GM12878 (cell line): ENCODE measurements around the gene SLMAP. TPM values are rescaled to one million over a fixed set of nuclear protein-coding genes. Genes with fewer than 3 reads are reported as not detected.
"Not testable (repeated sequence)": the region's sequence is repeated elsewhere in the genome, so short reads cannot be mapped to it uniquely, and the experiment has no call there.

ENCODE experiments used
- ATAC-seq: fragments of 200-7000 bp; cut with Tn5 transposase; 3 replicates; pipeline ENCODE4 v1.9.1; 2020; ENCODE audit warnings: mild to moderate bottlenecking, moderate library complexity
- BruUV-seq: library from RNA; stranded (reverse); fragments of 400-500 nt; replicated peaks from 2 replicates; lab custom pipeline; 2021; lab: Mats Ljungman, UMichigan
- CTCF ChIA-PET: fragments of 300-600 bp; sonication (Branson Sonifier 250); formaldehyde crosslinking; extraction: SDS; loops from one replicate; lab custom pipeline; 2021; ENCODE audit warnings: inconsistent platforms; lab: Yijun Ruan, JAX
- POLR2A ChIA-PET: fragments of 350-600 bp; formaldehyde crosslinking; extraction: SDS; loops from one replicate; lab custom pipeline; 2021; ENCODE audit warnings: inconsistent platforms; lab: Charles Lee
- RAD21 ChIA-PET: fragments of 300-600 bp; sonication (Branson Sonifier 250); formaldehyde crosslinking; loops from one replicate; lab custom pipeline; 2023; ENCODE audit warnings: antibody characterized with exemption; ENCODE audit not compliant: unreplicated experiment; lab: Charles Lee
- SMC1A ChIA-PET: fragments of 300-600 bp; sonication (Branson Sonifier 250); formaldehyde crosslinking; loops from one replicate; lab custom pipeline; 2023; ENCODE audit not compliant: unreplicated experiment, uncharacterized antibody; lab: Charles Lee
- DNase-seq: peaks from one replicate; pipeline ENCODE4 v3.0.0-alpha.2; 2011; ENCODE audit warnings: low read depth, low spot score
- FAIRE-seq: peaks from 3 replicates; lab custom pipeline; 2011; peaks lifted over from hg19 to GRCh38; lab: Jason Lieb, UNC
- H2AFZ ChIP-seq: 2 replicates; pipeline ENCODE4 v1.6.0; 2011; ENCODE audit warnings: low read depth, low read length, control low read depth; ENCODE audit not compliant: control insufficient read depth
- H3K27ac ChIP-seq: 2 replicates; pipeline ENCODE4 v1.5.1; 2011; ENCODE audit warnings: control low read depth; ENCODE audit not compliant: control insufficient read depth, insufficient read depth
- H3K27me3 ChIP-seq, 2 experiments: replicated peaks in 1 of 2; 2 replicates each; pipeline versions ENCODE4 v1.6.0 to v1.6.1; 2011; ENCODE audit warnings: low read length in 1 of 2; ENCODE audit not compliant: control insufficient read depth in 2 of 2, insufficient read depth in 2 of 2
- H3K36me3 ChIP-seq, 2 experiments: 2 replicates each; pipeline ENCODE4 v1.5.1; 2011; ENCODE audit warnings: low read length in 1 of 2; ENCODE audit not compliant: control insufficient read depth in 2 of 2, insufficient read depth in 2 of 2
- H3K4me1 ChIP-seq: 2 replicates; pipeline ENCODE4 v1.6.1; 2011; ENCODE audit warnings: mild to moderate bottlenecking, low read length, moderate library complexity, mixed read lengths; ENCODE audit not compliant: control insufficient read depth, insufficient read depth
- H3K4me2 ChIP-seq: 2 replicates; pipeline ENCODE4 v1.6.0; 2011; ENCODE audit warnings: control low read depth; ENCODE audit not compliant: control insufficient read depth, insufficient read depth
- H3K4me3 ChIP-seq: fragments of 200-600 bp; sonication (generic); 2 replicates; pipeline ENCODE4 v1.5.1; 2016
- H3K79me2 ChIP-seq: 2 replicates; pipeline ENCODE4 v1.6.0; 2011; ENCODE audit warnings: low read length; ENCODE audit not compliant: control insufficient read depth, insufficient read depth
- H3K9ac ChIP-seq: 2 replicates; pipeline ENCODE4 v1.8.0; 2011; ENCODE audit warnings: low read length, control low read depth, mixed read lengths; ENCODE audit not compliant: control insufficient read depth, insufficient read depth
- H3K9me3 ChIP-seq: replicated peaks from 3 replicates; pipeline ENCODE4 v1.5.1; 2011; ENCODE audit warnings: mild to moderate bottlenecking, low read length; ENCODE audit not compliant: control insufficient read depth, insufficient read depth
- H4K20me1 ChIP-seq: 2 replicates; pipeline ENCODE4 v1.6.0; 2011; ENCODE audit not compliant: control insufficient read depth, insufficient read depth
- DPF2 ChIP-seq: fragments of 450-650 bp; IDR thresholded peaks from 2 replicates; pipeline ENCODE4 v1.6.1; 2017; ENCODE audit warnings: mild to moderate bottlenecking
- EGR1 ChIP-seq, 2 experiments: IDR thresholded peaks; 1 replicate in 1 of 2; 2 replicates in 1 of 2; pipeline ENCODE4 v1.6.1; 2011 to 2012; ENCODE audit warnings: low read depth in 2 of 2, low read length in 2 of 2, borderline replicate concordance in 1 of 2, mild to moderate bottlenecking in 1 of 2, moderate library complexity in 1 of 2
- ESRRA ChIP-seq: IDR thresholded peaks from 2 replicates; pipeline ENCODE4 v1.6.1; 2012; ENCODE audit warnings: mild to moderate bottlenecking, low read length, improper control_type of control experiment
- HCFC1 ChIP-seq: fragments of 150-350 bp; IDR thresholded peaks from 2 replicates; pipeline ENCODE4 v1.6.1; 2014; ENCODE audit warnings: low read length
- HSF1 ChIP-seq: fragments of 150-350 bp; IDR thresholded peaks from 2 replicates; pipeline ENCODE4 v1.6.1; 2014; ENCODE audit warnings: mild to moderate bottlenecking, low read depth, low read length
- LARP7 ChIP-seq: fragments of 450-650 bp; IDR thresholded peaks from 2 replicates; pipeline ENCODE4 v1.6.1; 2017; ENCODE audit warnings: mild to moderate bottlenecking
- NFIC ChIP-seq: IDR thresholded peaks from 2 replicates; pipeline ENCODE4 v1.6.1; 2012; ENCODE audit warnings: low read depth, mild to moderate bottlenecking, inconsistent platforms, low read length, moderate library complexity
- NFYB ChIP-seq: IDR thresholded peaks from 2 replicates; pipeline ENCODE4 v1.6.1; 2011; ENCODE audit warnings: low read depth, mild to moderate bottlenecking, low read length, improper control_type of control experiment, moderate library complexity; ENCODE audit not compliant: insufficient read depth
- RB1 ChIP-seq: fragments of 450-650 bp; formaldehyde crosslinking; IDR thresholded peaks from 2 replicates; pipeline ENCODE4 v1.6.1; 2017; ENCODE audit warnings: mild to moderate bottlenecking, borderline replicate concordance
- TCF7 ChIP-seq: IDR thresholded peaks from 2 replicates; pipeline ENCODE4 v1.6.1; 2014; ENCODE audit warnings: antibody characterized with exemption, borderline replicate concordance
- WRNIP1 ChIP-seq: IDR thresholded peaks from 2 replicates; pipeline ENCODE4 v1.6.1; 2011; ENCODE audit warnings: low read depth, low read length, improper control_type of control experiment, borderline replicate concordance
- ZNF217 ChIP-seq: fragments of 450-650 bp; IDR thresholded peaks from 2 replicates; pipeline ENCODE4 v1.6.1; 2017; ENCODE audit warnings: antibody characterized with exemption, mild to moderate bottlenecking
- WGBS: methylation state at CpG from one replicate; pipeline ENCODE4 v1.1.6; 2016; ENCODE audit warnings: low lambda C conversion rate; ENCODE audit not compliant: insufficient replicate concordance, insufficient coverage; ENCODE audit errors: missing lambda C conversion rate; 5-methylcytosine and 5-hydroxymethylcytosine counted together
- in situ Hi-C: fragments of 300-500 bp; cut with MboI; formaldehyde crosslinking; loops from 9 replicates; pipeline ENCODE4 v1.14.3; 2018; ENCODE audit warnings: mixed read lengths
- intact Hi-C: fragments of 100-400 bp; cut with micrococcal nuclease; formaldehyde crosslinking; loops from one replicate; pipeline ENCODE4 v1.14.2; 2022; ENCODE audit not compliant: unreplicated experiment
- polyA plus RNA-seq, 11 experiments: library from polyadenylated mRNA; depleted of rRNA in 4 of 11; unstranded in 6 of 11; stranded (reverse) in 5 of 11; fragments of >200 nt; fragmentation: Nextera tagmentation in 4 of 11; fragmentation: Illumina TruSeq in 1 of 11; extraction: Ambion mirVana in 4 of 11; extraction: Trizol in 1 of 11; gene quantifications; 1 replicate in 1 of 11; 2 replicates in 10 of 11; pipeline versions ENCODE4 v1.2.1 to v1.2.3, GENCODE V29; 2011 to 2016; ENCODE audit warnings: inconsistent platforms in 2 of 11, missing spikeins in 2 of 11, low read depth in 1 of 11
- total RNA-seq, 4 experiments: library from RNA; depleted of rRNA in 3 of 4; stranded (reverse); fragments of >200 nt in 3 of 4; fragmentation: Illumina TruSeq in 1 of 4; extraction: Trizol in 1 of 4; gene quantifications; 2 replicates each; pipeline versions ENCODE4 v1.2.1 to v1.2.3, GENCODE V29; 2013 to 2021
- TF ChIP-seq, protein P1 (sequence below): fragments of 450-650 bp; IDR thresholded peaks from 2 replicates; pipeline ENCODE4 v1.6.1; 2016; ENCODE audit warnings: mild to moderate bottlenecking, moderate library complexity, borderline replicate concordance

Gene SLMAP
- total and polyA plus RNA-seq, 10 of the 15 experiments (the other 5 are each of a cell fraction or from before 2014, with no cell fraction given), result 8.3 to 43.8 (median 26.4) TPM

DNA sequence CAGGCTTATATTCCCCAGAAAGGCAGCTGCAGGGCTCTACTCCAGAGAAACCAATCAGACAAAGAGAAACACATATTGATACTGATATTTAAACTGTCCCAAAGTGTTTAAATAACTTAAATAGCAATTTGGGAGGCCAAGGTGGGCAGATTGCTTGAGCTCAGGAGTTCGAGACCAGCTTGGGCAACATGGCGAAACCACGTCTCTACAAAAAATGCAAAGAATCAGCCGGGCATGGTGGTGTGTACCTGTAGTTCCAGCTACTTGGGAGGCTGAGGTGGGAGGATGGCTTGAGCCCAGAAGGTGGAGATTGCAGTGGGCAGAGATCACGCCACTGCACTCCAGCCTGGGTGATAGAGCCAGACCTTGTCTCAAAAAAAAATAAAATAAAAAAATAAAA is 128.3 kb downstream of the SLMAP start:
- H2AFZ ChIP-seq, H3K9me3 ChIP-seq, H3K27ac ChIP-seq, FAIRE-seq, H3K4me2 ChIP-seq, H3K4me1 ChIP-seq, ATAC-seq, DNase-seq, RAD21 ChIA-PET, H3K27me3 ChIP-seq, CTCF ChIA-PET, in situ Hi-C loops, H3K36me3 ChIP-seq, BruUV-seq, POLR2A ChIA-PET, SMC1A ChIA-PET, H4K20me1 ChIP-seq, intact Hi-C loops, H3K4me3 ChIP-seq, H3K9ac ChIP-seq, H3K79me2 ChIP-seq: not testable (repeated sequence)
- 96% methylated on average over 5 of the region's 5 CpGs for WGBS

DNA sequence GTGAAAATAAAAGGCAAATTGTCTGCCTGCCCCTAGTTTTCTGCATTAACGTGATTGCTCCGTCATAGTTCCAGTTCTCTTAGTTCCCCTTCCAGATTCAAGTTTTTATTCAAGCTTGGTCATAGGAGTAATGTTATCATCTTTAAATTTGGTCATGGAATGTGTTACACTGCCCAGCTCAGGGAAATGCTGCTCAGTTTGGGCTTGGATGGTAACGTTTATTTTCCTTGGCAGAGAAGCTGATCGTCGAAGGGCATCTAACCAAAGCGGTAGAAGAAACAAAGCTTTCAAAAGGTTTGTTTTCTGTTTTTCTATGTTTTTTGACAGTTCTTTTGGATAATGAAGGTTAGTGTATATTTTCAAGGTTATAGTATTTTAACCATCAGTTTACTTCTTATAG is 133.7 kb downstream of the SLMAP start:
- intact Hi-C loops, result no loop called here
- Histone ChIP-seq H3K4me1 (no peaks in the 10 kb centered on the region), H3K27me3 (no peaks in the 10 kb centered on the region), H3K27ac (no peak overlapping the region), H2AFZ (no peak overlapping the region), H3K9ac (no peak overlapping the region), H3K79me2 (no peaks in the 10 kb centered on the region), H4K20me1 (no peaks in the 10 kb centered on the region), H3K4me3 (no peak overlapping the region), H3K9me3 (no peaks in the 10 kb centered on the region), H3K36me3 (no peaks in the 10 kb centered on the region; a peak in 1 of 4 replicates), H3K4me2 (no peak overlapping the region)
- in situ Hi-C loops, result no loop called here
- ChIA-PET CTCF (interaction anchor here (0.7 to 2.2 kb wide), 3 partner anchors 11 to 239 kb away, joined by 3 to 6 read pairs (median 3); no protein-coding TSS in a partner anchor), POLR2A (no interaction called here), SMC1A (interaction anchor here (1.3 kb wide), 1 partner anchor 21 kb away, joined by 3 read pairs; no protein-coding TSS in a partner anchor), RAD21 (no interaction called here)
- no TSS peak for BruUV-seq
- ATAC-seq, result no peak
- no peak for FAIRE-seq
- WGBS, result 98% methylated on average over 6 of the region's 6 CpGs
- no peak for DNase-seq
- TF ChIP-seq ZNF217 (no peak), RB1 (no peak), TCF7 (no peak), HCFC1 (no peak), DPF2 (no peak), LARP7 (no peak), EGR1 (IDR thresholded peaks at IDR 0.05; ENCODE audit: borderline replicate concordance in 1 of 2, low read depth in 2 of 2, low read length in 2 of 2) (no peak), WRNIP1 (no peak), HSF1 (no peak), NFIC (no peak), NFYB (no peak), ESRRA (no peak)
- TF ChIP-seq, protein P1, sequence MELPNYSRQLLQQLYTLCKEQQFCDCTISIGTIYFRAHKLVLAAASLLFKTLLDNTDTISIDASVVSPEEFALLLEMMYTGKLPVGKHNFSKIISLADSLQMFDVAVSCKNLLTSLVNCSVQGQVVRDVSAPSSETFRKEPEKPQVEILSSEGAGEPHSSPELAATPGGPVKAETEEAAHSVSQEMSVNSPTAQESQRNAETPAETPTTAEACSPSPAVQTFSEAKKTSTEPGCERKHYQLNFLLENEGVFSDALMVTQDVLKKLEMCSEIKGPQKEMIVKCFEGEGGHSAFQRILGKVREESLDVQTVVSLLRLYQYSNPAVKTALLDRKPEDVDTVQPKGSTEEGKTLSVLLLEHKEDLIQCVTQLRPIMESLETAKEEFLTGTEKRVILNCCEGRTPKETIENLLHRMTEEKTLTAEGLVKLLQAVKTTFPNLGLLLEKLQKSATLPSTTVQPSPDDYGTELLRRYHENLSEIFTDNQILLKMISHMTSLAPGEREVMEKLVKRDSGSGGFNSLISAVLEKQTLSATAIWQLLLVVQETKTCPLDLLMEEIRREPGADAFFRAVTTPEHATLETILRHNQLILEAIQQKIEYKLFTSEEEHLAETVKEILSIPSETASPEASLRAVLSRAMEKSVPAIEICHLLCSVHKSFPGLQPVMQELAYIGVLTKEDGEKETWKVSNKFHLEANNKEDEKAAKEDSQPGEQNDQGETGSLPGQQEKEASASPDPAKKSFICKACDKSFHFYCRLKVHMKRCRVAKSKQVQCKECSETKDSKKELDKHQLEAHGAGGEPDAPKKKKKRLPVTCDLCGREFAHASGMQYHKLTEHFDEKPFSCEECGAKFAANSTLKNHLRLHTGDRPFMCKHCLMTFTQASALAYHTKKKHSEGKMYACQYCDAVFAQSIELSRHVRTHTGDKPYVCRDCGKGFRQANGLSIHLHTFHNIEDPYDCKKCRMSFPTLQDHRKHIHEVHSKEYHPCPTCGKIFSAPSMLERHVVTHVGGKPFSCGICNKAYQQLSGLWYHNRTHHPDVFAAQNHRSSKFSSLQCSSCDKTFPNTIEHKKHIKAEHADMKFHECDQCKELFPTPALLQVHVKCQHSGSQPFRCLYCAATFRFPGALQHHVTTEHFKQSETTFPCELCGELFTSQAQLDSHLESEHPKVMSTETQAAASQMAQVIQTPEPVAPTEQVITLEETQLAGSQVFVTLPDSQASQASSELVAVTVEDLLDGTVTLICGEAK, result no peak
